VCaP (cell line): Measurements from ENCODE around the gene GKN1.

ENCODE experiments used
- H3K27ac ChIP-seq: fragments of 450-650 bp; 2 replicates; pipeline ENCODE4 v1.5.1; 2017
- TF ChIP-seq, protein P1 (sequence below): fragments of 450-650 bp; conservative IDR thresholded peaks from 2 replicates; pipeline ENCODE4 v1.5.1; 2017; ENCODE audit warnings: mild to moderate bottlenecking, moderate library complexity

The GKN1 gene

DNA sequence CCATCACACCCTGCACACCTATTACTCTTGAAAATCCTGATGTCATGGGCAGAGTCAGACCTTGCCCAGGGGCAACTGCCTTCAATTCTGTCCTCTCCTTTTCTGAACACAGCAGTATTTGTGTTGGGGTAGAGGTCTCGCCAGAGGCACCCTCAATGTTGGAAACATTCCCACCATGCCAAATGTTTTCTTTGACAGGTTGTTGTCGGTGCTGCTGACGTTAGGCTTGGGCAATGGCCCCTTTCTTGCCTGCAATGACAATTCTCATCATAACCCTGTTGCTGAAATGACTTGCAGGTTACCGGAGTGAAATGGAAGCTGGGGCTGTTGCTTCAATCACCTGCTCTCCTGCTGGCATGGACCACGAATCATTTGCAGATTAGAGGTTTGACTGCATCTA, 17.9 kb downstream of the GKN1 start:
- TF ChIP-seq, protein P1, sequence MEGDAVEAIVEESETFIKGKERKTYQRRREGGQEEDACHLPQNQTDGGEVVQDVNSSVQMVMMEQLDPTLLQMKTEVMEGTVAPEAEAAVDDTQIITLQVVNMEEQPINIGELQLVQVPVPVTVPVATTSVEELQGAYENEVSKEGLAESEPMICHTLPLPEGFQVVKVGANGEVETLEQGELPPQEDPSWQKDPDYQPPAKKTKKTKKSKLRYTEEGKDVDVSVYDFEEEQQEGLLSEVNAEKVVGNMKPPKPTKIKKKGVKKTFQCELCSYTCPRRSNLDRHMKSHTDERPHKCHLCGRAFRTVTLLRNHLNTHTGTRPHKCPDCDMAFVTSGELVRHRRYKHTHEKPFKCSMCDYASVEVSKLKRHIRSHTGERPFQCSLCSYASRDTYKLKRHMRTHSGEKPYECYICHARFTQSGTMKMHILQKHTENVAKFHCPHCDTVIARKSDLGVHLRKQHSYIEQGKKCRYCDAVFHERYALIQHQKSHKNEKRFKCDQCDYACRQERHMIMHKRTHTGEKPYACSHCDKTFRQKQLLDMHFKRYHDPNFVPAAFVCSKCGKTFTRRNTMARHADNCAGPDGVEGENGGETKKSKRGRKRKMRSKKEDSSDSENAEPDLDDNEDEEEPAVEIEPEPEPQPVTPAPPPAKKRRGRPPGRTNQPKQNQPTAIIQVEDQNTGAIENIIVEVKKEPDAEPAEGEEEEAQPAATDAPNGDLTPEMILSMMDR: no peak

GRCh38 chr2:68992933-68993332, 18.5 kb downstream of the GKN1 start:
- TF ChIP-seq, protein P1: no peak
- H3K27ac ChIP-seq: no peak overlapping the region

More for the DNA sequence above, 17.9 kb downstream of the GKN1 start:
- H3K27ac ChIP-seq: no peak overlapping the region

DNA sequence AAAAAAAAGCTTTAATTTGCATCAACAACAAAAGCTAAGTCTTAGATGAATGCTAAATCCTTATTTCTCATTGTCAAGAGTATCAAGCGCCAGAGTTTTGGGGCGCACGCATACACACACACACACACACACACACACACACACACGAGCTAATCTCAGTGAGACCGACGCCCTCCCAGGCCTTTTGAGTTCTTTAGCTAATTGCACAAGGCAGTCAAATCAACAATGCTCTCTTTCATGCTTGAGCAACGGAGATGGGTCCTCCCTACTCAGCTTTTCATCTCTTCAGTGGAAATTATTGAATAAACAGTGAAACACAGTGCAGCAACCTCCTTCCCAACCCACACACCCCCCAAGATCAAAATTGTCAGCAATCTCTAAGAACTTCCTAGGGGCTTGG, 19.2 kb downstream of the GKN1 start:
- no peak overlapping the region for H3K27ac ChIP-seq
- TF ChIP-seq, protein P1: no peak

- no peak overlapping the region for H3K27ac ChIP-seq
- TF ChIP-seq, protein P1: no peak
Measured at GRCh38 chr2:68994864-68995263, 20.4 kb downstream of the GKN1 start.

DNA sequence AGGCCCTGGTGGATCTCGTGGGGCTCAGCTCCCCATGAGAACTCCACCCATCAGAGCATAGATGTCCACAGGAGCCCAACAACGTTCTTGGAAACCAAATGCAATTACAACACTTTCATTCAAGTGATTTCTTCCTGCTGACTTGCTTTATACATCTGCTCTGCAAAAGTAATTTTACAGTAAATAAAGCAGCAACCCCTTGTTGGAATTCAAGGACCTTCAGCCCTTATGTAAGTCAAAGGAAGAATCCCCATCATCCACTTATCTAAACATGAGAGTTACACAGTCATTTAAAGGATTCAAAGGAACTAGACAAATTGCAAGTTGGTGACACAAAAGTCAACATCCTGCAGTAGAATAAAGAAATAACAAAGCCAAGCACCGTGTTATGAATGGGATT, 21.5 kb downstream of the GKN1 start:
- H3K27ac ChIP-seq: no peak overlapping the region
- TF ChIP-seq, protein P1: no peak

DNA sequence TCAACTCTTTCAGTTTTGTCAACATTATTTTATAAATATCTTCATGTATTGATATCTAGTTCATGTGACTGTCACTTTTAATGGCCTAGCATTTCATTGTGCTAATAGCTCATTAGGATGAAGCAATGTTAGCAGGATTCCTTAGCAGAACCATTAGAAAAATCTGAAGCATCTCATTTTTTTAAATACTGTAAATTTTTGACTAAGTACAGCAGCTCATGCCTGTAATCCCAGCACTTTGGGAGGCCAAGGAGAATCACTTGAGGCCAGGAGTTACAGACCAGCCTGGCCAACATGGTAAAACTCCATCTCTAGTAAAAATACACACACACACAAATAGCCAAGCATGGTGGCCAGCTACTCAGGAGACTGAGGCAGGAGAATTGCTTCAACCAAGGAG, 23.0 kb downstream of the GKN1 start:
- no peak overlapping the region for H3K27ac ChIP-seq
- TF ChIP-seq, protein P1: no peak

DNA sequence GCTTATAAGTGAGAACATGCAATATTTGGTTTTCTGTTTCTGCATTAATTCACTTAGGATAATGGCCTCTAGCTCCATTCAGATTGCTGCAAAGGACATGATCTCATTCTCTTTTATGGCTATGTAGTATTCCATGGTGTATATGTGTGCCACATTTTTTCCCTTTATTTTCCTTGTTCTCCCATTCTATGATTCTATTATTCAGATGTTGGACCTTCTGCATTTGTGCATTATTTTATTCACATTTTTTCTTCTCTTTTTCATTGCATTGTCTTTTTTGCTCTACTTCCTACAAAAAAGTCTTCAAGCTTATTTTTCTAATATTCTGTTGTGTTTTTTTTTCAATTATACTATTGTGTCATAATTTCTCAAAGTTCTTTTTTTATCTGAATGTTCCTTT, 27.4 kb downstream of the GKN1 start:
- TF ChIP-seq, protein P1: no peak
- H3K27ac ChIP-seq: no peak overlapping the region

DNA sequence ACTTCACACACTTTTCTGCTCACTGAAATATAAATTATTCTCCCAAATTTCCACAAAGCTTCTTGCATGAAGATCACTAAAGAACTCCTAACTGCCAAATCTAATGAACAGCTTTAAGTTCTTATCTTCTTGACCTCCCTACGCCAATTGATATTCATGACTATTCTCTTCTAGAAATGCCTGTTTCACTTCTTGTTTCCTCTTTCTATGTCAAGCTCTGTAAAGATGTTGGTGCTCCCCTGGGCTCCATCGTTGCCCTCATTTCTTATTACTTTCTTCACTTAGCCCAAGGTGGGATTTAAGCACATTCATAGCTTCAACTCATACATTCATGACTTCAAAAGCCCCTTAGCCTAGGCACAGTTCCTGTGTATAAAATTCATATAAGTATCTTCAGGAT, 29.3 kb downstream of the GKN1 start:
- TF ChIP-seq, protein P1: no peak
- no peak overlapping the region for H3K27ac ChIP-seq
